ENCODE data around the gene KIAA0825.

DNA sequence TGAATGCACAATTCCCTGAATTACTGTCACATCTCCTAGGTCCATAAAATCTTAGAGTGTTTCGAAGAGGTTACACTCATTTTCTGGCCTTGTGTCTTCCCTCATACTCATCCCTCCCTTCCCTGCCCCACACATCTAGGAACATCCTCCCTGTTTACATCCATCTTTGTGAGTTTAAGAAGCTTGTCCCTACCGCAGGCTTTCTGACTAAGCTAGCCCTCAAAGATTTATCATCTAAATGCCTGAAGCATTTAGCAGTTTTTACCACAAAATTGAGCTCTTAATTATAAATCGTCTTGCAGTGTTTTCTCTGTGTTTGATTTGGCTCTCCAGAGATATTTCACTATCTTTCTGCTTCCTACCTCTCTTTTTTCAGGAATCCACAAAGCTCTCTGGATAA lies 374.8 kb downstream of the KIAA0825 start:
- TF ChIP-seq POLR2A (IDR thresholded peaks at IDR 0.05) (no peak), POLR2AphosphoS5 (IDR thresholded peaks at IDR 0.05) (no peak), EP300 (IDR thresholded peaks at IDR 0.05) (no peak)
- TF ChIP-seq, protein P1, sequence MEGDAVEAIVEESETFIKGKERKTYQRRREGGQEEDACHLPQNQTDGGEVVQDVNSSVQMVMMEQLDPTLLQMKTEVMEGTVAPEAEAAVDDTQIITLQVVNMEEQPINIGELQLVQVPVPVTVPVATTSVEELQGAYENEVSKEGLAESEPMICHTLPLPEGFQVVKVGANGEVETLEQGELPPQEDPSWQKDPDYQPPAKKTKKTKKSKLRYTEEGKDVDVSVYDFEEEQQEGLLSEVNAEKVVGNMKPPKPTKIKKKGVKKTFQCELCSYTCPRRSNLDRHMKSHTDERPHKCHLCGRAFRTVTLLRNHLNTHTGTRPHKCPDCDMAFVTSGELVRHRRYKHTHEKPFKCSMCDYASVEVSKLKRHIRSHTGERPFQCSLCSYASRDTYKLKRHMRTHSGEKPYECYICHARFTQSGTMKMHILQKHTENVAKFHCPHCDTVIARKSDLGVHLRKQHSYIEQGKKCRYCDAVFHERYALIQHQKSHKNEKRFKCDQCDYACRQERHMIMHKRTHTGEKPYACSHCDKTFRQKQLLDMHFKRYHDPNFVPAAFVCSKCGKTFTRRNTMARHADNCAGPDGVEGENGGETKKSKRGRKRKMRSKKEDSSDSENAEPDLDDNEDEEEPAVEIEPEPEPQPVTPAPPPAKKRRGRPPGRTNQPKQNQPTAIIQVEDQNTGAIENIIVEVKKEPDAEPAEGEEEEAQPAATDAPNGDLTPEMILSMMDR (IDR thresholded peaks at IDR 0.05), result no peak
